ENCODE data around the gene SYNPR. TPM values are rescaled to one million over a fixed set of nuclear protein-coding genes. Genes with fewer than 3 reads are reported as not detected.

Gene SYNPR
- total RNA-seq, 2 experiments from 2014 or later: not detected

DNA sequence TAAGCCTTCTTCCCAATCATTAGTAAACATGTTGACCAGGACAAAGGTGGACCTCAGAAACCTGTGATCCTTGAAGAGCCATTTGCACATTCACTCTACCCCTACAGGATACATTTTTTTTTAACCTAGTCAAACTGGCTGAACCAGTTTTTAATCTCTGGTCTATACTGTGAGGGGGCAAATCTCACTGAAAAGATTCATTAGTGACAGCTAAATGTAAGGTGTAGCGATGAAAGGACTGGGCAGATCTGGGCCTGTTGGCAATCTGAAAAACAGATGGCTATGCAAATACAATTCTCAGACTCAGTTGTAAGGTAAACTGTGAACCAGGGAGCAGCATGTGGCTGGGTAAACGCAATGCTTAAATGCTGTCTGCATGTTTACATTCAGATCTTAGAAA, 298.7 kb downstream of the SYNPR start:
- Histone ChIP-seq H3K36me3 (ENCODE audit: insufficient read depth, low read length) (no peaks in the 10 kb centered on the region), H3K27ac (ENCODE audit: low read depth in 1 of 2, low read length in 2 of 2) (no peak overlapping the region), H3K4me3 (ENCODE audit: low read length) (no peak overlapping the region), H3K27me3 (ENCODE audit: control insufficient read depth in 1 of 2, insufficient read depth in 2 of 2, low read length in 2 of 2) (no peaks in the 10 kb centered on the region), H3K4me1 (ENCODE audit: insufficient read depth, low read length) (no peaks in the 10 kb centered on the region), H3K9me3 (ENCODE audit: control insufficient read depth in 1 of 2, insufficient read depth in 1 of 2, low read length in 2 of 2) (no peaks in the 10 kb centered on the region)
- H3K4me1 Mint-ChIP-seq (ENCODE audit: low read depth): no peaks in the 10 kb centered on the region
- H3K27ac Mint-ChIP-seq: no peak overlapping the region
- no peaks in the 10 kb centered on the region for H3K27me3 Mint-ChIP-seq
- H3K9me3 Mint-ChIP-seq: no peaks in the 10 kb centered on the region
- DNase-seq (no peak), ATAC-seq (ENCODE audit: poor library complexity) (no peak)
- no peak overlapping the region for H3K4me3 Mint-ChIP-seq
- POLR2A ChIA-PET: no interaction called here
- CTCF ChIA-PET: no interaction called here
- intact Hi-C loops (cut with DNase I, micrococcal nuclease): no loop called here
- TF ChIP-seq, protein P1, sequence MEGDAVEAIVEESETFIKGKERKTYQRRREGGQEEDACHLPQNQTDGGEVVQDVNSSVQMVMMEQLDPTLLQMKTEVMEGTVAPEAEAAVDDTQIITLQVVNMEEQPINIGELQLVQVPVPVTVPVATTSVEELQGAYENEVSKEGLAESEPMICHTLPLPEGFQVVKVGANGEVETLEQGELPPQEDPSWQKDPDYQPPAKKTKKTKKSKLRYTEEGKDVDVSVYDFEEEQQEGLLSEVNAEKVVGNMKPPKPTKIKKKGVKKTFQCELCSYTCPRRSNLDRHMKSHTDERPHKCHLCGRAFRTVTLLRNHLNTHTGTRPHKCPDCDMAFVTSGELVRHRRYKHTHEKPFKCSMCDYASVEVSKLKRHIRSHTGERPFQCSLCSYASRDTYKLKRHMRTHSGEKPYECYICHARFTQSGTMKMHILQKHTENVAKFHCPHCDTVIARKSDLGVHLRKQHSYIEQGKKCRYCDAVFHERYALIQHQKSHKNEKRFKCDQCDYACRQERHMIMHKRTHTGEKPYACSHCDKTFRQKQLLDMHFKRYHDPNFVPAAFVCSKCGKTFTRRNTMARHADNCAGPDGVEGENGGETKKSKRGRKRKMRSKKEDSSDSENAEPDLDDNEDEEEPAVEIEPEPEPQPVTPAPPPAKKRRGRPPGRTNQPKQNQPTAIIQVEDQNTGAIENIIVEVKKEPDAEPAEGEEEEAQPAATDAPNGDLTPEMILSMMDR (IDR thresholded peaks at IDR 0.05): no peak
- H3K36me3 Mint-ChIP-seq (ENCODE audit: low read depth): no peaks in the 10 kb centered on the region

DNA sequence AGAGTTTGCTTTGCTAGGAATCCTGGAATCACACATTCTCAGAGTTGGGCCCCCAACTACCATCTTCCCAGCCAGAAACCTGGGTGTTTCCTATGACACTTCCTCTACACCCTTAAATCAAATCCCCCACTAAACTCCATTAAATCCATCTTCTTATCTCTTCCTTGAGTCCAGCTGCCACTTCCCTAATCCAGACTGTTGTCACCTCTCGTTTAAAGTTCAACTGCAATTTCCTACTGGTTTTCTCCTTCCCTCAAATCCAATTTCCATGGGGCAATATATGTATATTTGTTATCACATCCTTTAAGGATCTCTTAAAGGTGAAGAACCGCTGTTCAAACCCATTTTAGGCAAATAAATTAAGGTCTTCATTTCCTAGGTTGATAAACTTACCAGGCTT, 300.8 kb downstream of the SYNPR start:
- H3K9me3 Mint-ChIP-seq: no peaks in the 10 kb centered on the region
- DNase-seq (no peak), ATAC-seq (ENCODE audit: poor library complexity) (no peak)
- intact Hi-C loops (cut with DNase I, micrococcal nuclease): no loop called here
- H3K36me3 ChIP-seq (ENCODE audit: insufficient read depth, low read length): no peaks in the 10 kb centered on the region
- no peaks in the 10 kb centered on the region for H3K4me1 Mint-ChIP-seq (ENCODE audit: low read depth)
- H3K4me3 Mint-ChIP-seq: no peak overlapping the region
- peaks cover 5% of the 10 kb centered on the region for H3K27me3 Mint-ChIP-seq
- TF ChIP-seq, protein P1 (IDR thresholded peaks at IDR 0.05): no peak
- no peaks in the 10 kb centered on the region for H3K27me3 ChIP-seq (ENCODE audit: control insufficient read depth in 1 of 2, insufficient read depth in 2 of 2, low read length in 2 of 2)
- ChIA-PET POLR2A (no interaction called here), CTCF (no interaction called here)
- H3K9me3 ChIP-seq (ENCODE audit: control insufficient read depth in 1 of 2, insufficient read depth in 1 of 2, low read length in 2 of 2): no peaks in the 10 kb centered on the region
- H3K27ac ChIP-seq (ENCODE audit: low read depth in 1 of 2, low read length in 2 of 2): no peak overlapping the region
- H3K4me1 ChIP-seq (ENCODE audit: insufficient read depth, low read length): no peaks in the 10 kb centered on the region
- H3K4me3 ChIP-seq (ENCODE audit: low read length): no peak overlapping the region
- no peak overlapping the region for H3K27ac Mint-ChIP-seq
- no peaks in the 10 kb centered on the region for H3K36me3 Mint-ChIP-seq (ENCODE audit: low read depth)

DNA sequence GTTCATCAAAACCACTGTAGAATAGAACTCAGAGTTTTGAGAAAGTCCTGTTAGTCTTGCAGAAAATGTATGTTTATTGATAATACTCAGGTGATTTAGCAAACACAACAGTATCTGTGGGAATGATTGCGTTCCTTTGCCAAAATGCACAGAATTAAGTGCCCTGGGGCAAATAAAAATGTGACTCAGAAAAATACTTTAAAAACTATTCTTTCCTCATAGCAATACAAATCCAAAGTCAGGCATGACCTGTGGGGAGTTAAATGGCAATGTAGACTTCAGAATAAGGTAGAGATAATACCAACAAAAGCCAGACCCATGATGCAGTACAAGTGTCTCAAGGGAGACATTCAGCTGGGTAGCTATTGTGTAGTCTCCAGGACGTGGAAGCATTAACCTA, 302.0 kb downstream of the SYNPR start:
- DNase-seq: no peak
- H3K27ac Mint-ChIP-seq: no peak overlapping the region
- no peak overlapping the region for H3K4me3 ChIP-seq (ENCODE audit: low read length)
- H3K27me3 ChIP-seq (ENCODE audit: control insufficient read depth in 1 of 2, insufficient read depth in 2 of 2, low read length in 2 of 2): no peaks in the 10 kb centered on the region
- H3K9me3 ChIP-seq (ENCODE audit: control insufficient read depth in 1 of 2, insufficient read depth in 1 of 2, low read length in 2 of 2): no peaks in the 10 kb centered on the region
- no peak overlapping the region for H3K4me3 Mint-ChIP-seq
- POLR2A ChIA-PET: no interaction called here
- no peaks in the 10 kb centered on the region for H3K36me3 ChIP-seq (ENCODE audit: insufficient read depth, low read length)
- no peak overlapping the region for H3K27ac ChIP-seq (ENCODE audit: low read depth in 1 of 2, low read length in 2 of 2)
- peaks cover 5% of the 10 kb centered on the region for H3K27me3 Mint-ChIP-seq
- no peaks in the 10 kb centered on the region for H3K4me1 Mint-ChIP-seq (ENCODE audit: low read depth)
- CTCF ChIA-PET: no interaction called here
- TF ChIP-seq, protein P1 (IDR thresholded peaks at IDR 0.05): no peak
- H3K4me1 ChIP-seq (ENCODE audit: insufficient read depth, low read length): no peaks in the 10 kb centered on the region
- no peak for ATAC-seq (ENCODE audit: poor library complexity)
- no peaks in the 10 kb centered on the region for H3K36me3 Mint-ChIP-seq (ENCODE audit: low read depth)
- no peaks in the 10 kb centered on the region for H3K9me3 Mint-ChIP-seq
- intact Hi-C loops (cut with DNase I, micrococcal nuclease): no loop called here
